Prostate gland (tissue), 2 donors: ENCODE data around the gene TMEM14A. TPM values are rescaled to one million over a fixed set of nuclear protein-coding genes. Genes with fewer than 3 reads are reported as not detected.

Experiments
- DNase-seq: peaks from one replicate; pipeline ENCODE4 v3.0.0-alpha.2; 2019; ENCODE audit warnings: low spot score
- H3K27ac ChIP-seq, 2 donors: fragments of 200-600 bp; sonication (generic); 2 replicates each; pipeline ENCODE4 v1.5.1; 2017 to 2019
- H3K27me3 ChIP-seq: fragments of 200-600 bp; sonication (generic); replicated peaks from 2 replicates; pipeline ENCODE4 v1.5.1; 2019; ENCODE audit not compliant: insufficient read depth
- H3K36me3 ChIP-seq, 2 donors: fragments of 200-600 bp; sonication (generic); 1 replicate in 1 of 2; 2 replicates in 1 of 2; pipeline versions ENCODE4 v1.5.1 to v1.8.1; 2017 to 2019
- H3K4me1 ChIP-seq: fragments of 200-600 bp; sonication (generic); replicated peaks from 2 replicates; pipeline ENCODE4 v1.5.1; 2019
- H3K4me3 ChIP-seq, 2 donors: fragments of 200-600 bp; sonication (generic); 2 replicates each; pipeline ENCODE4 v1.5.1; 2017 to 2019
- H3K9me3 ChIP-seq: fragments of 200-600 bp; sonication (generic); 2 replicates; pipeline ENCODE4 v1.5.1; 2017
- POLR2A ChIP-seq: fragments of 450-650 bp; IDR thresholded peaks from one replicate; pipeline ENCODE4 v1.6.1; 2016; ENCODE audit warnings: antibody characterized with exemption, mild to moderate bottlenecking
- POLR2AphosphoS5 ChIP-seq: sonication (generic); formaldehyde crosslinking; IDR thresholded peaks from one replicate; pipeline ENCODE4 v1.6.1; 2017; ENCODE audit warnings: antibody characterized with exemption
- WGBS: methylation state at CpG from one replicate; pipeline ENCODE4 v1.1.5; 2018; 5-methylcytosine and 5-hydroxymethylcytosine counted together
- intact Hi-C: fragments of 100-400 bp; cut with DNase I; formaldehyde crosslinking; loops from one replicate; pipeline ENCODE4 v1.14.2; 2022
- small RNA-seq, 2 donors: library from RNA; depleted of rRNA; stranded (forward); fragments of <200 nt; gene quantifications; one replicate each; pipeline ENCODE3, GENCODE V24; 2016
- total RNA-seq, 2 donors: library from RNA; depleted of rRNA; stranded (reverse); fragments of >200 nt; gene quantifications; one replicate each; pipeline ENCODE4 v1.1.0, GENCODE V29; 2016
- TF ChIP-seq, protein P1 (sequence below), 4 experiments: fragments of 200-600 bp in 2 of 4; fragments of 450-650 bp in 2 of 4; sonication (generic) in 2 of 4; IDR thresholded peaks; 1 replicate in 3 of 4; 2 replicates in 1 of 4; pipeline ENCODE4 v1.5.1; 2016 to 2019; ENCODE audit warnings: antibody characterized with exemption in 4 of 4, mild to moderate bottlenecking in 2 of 4, moderate library complexity in 2 of 4

Gene TMEM14A
- total RNA-seq, 2 donors from 2014 or later, result 55.6 to 56.4 TPM

DNA sequence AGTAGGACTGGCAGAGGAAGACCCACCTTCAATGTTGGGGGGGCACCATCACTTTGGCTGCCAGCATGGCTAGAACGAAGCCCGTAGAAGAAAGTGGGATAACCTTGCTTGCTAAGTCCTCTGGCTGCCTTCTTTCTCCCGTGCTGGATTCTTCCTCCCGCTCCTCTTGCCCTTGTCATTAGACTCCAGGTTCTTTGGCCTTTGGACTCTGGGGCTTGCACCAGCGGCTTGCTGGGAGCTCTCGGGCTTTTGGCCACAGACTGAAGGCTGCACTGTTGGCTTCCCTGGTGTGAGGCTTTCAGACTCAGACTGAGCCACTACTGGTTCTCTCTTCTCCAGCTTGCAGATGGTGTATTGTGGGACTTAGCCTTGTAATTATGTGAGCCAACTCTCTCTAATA, 64.2 kb downstream of the TMEM14A start:
- intact Hi-C loops, result no loop called here
- DNase-seq, result no peak
- Histone ChIP-seq H3K27me3 (no peaks in the 10 kb centered on the region), H3K4me1 (no peaks in the 10 kb centered on the region), H3K9me3 (no peaks in the 10 kb centered on the region), H3K27ac (no peak overlapping the region), H3K36me3 (no peaks in the 10 kb centered on the region), H3K4me3 (no peak overlapping the region)
- no peak for TF ChIP-seq POLR2AphosphoS5
- TF ChIP-seq POLR2A, result no peak
- TF ChIP-seq, protein P1, sequence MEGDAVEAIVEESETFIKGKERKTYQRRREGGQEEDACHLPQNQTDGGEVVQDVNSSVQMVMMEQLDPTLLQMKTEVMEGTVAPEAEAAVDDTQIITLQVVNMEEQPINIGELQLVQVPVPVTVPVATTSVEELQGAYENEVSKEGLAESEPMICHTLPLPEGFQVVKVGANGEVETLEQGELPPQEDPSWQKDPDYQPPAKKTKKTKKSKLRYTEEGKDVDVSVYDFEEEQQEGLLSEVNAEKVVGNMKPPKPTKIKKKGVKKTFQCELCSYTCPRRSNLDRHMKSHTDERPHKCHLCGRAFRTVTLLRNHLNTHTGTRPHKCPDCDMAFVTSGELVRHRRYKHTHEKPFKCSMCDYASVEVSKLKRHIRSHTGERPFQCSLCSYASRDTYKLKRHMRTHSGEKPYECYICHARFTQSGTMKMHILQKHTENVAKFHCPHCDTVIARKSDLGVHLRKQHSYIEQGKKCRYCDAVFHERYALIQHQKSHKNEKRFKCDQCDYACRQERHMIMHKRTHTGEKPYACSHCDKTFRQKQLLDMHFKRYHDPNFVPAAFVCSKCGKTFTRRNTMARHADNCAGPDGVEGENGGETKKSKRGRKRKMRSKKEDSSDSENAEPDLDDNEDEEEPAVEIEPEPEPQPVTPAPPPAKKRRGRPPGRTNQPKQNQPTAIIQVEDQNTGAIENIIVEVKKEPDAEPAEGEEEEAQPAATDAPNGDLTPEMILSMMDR (IDR thresholded peaks at IDR 0.05), result no peak
- 95% methylated on average over 6 of the region's 6 CpGs for WGBS

DNA sequence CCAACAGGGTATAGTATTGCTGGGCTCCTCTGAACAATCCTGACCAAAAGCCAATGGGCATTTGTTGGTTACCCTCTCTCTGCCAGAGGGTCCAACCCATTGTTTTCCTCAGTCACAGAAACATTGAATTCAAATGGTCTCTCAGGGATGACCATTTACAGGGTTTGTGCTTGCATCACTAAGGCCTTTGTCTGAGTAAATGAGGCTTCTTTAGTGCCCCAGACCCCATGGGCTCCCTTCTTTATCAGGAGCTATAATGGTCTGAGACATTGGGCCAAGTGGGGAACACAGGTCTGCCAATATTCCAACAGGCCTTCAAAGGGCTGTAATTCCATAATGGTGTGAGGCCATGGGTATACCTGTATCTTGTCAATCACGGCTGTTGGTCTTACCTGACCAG, 65.2 kb downstream of the TMEM14A start:
- Histone ChIP-seq H3K9me3 (no peaks in the 10 kb centered on the region), H3K36me3 (no peaks in the 10 kb centered on the region), H3K27ac (no peak overlapping the region), H3K27me3 (no peaks in the 10 kb centered on the region), H3K4me3 (no peak overlapping the region), H3K4me1 (no peaks in the 10 kb centered on the region)
- WGBS, result 93% methylated on average over 1 of the region's 1 CpG
- no peak for DNase-seq
- TF ChIP-seq POLR2A (no peak), POLR2AphosphoS5 (no peak)
- TF ChIP-seq, protein P1 (IDR thresholded peaks at IDR 0.05), result no peak
- intact Hi-C loops, result no loop called here

Small RNA genes within 50 kb of the gene (small RNA-seq; reads per million reads assigned to genes)
- gene AL109918.2, result 0 reads per million in 2 donors

Other genes starting within 250 kb of the TMEM14A start
- 10 to 100 TPM in 1 of 2 donors, 1 to 10 TPM in 1; 7.2 to 22.4 TPM for gene TRAM2, start 94.1 kb upstream of the TMEM14A start, total RNA-seq
- gene GSTA2, start 92.4 kb downstream of the TMEM14A start, total RNA-seq, result 10 to 100 TPM in 1 of 2 donors, not detected in 1; 72.0 TPM
- 100 to 1,000 TPM in 1 of 2 donors, 10 to 100 TPM in 1; 24.0 to 329 TPM for gene GSTA1, start 132.7 kb downstream of the TMEM14A start, total RNA-seq
- not detected for gene GSTA5, start 169.7 kb downstream of the TMEM14A start, total RNA-seq
- 10 to 100 TPM in 1 of 2 donors, not detected in 1; 20.2 TPM for gene GSTA3, start 238.6 kb downstream of the TMEM14A start, total RNA-seq